ENCODE measurements around the gene FBXW8. TPM values are rescaled to one million over a fixed set of nuclear protein-coding genes. Genes with fewer than 3 reads are reported as not detected.

The FBXW8 gene
- total and polyA plus RNA-seq, 2 donors (not counting 1 experiment from before 2014, with no cell fraction given), result 11.7 to 20.9 TPM

DNA sequence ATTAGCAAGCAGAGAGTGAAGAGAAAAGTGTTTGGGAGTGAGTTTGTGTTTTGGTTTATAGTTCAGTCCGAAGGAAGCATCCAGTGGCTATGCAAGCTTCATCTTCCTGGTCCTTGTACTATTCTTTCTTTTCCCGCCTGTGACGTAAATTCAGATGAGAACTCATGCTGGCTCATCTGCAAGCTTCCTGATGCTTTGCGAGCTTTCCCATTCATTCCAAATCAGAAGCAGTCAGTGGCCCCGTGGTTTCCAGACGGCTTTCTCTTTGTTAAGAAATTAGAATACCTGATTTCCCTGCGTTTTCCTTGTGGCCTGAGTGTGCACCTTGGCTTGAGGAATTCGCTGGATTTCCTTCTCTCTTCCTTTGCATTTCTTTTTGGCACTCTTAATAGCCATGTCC lies 99.0 kb downstream of the FBXW8 start:
- Histone ChIP-seq H3K9ac (ENCODE audit: insufficient read depth, low read length) (no peak overlapping the region), H2AFZ (ENCODE audit: low read length) (no peak overlapping the region), H3K9me3 (ENCODE audit: control insufficient read depth, insufficient read depth, low read depth, low read length) (no peaks in the 10 kb centered on the region), H3K27me3 (ENCODE audit: control insufficient read depth, insufficient read depth, low read length) (no peaks in the 10 kb centered on the region), H3K4me3 (replicated peaks in 1 of 4; ENCODE audit: control extremely low read depth in 1 of 4, insufficient read depth in 1 of 4, low read depth in 3 of 4, low read length in 4 of 4) (no peak overlapping the region), H3K79me2 (ENCODE audit: control insufficient read depth, insufficient read depth, low read length) (no peaks in the 10 kb centered on the region), H3K27ac (ENCODE audit: insufficient read depth, low read length) (no peak overlapping the region), H4K20me1 (ENCODE audit: control insufficient read depth, extremely low read depth, insufficient read depth, low read length) (no peaks in the 10 kb centered on the region), H3K4me2 (ENCODE audit: extremely low read depth, insufficient read depth, low read length) (no peak overlapping the region), H3K36me3 (ENCODE audit: control insufficient read depth, insufficient read depth, low read length) (peaks cover 15% of the 10 kb centered on the region), H3K4me1 (ENCODE audit: control insufficient read depth, extremely low read depth, insufficient read depth, low read length) (peaks cover 2% of the 10 kb centered on the region)
- no peak for TF ChIP-seq EZH2 (IDR thresholded peaks at IDR 0.05; ENCODE audit: low read length, missing control alignments)
- no peak for TF ChIP-seq CTCF (conservative IDR thresholded peaks at IDR 0.05 in 1 of 2, IDR thresholded peaks at IDR 0.05 in 1 of 2; ENCODE audit: low read depth in 1 of 2, low read length in 2 of 2)
- DNase-seq (ENCODE audit: low read depth in 2 of 2), result no peak

DNA sequence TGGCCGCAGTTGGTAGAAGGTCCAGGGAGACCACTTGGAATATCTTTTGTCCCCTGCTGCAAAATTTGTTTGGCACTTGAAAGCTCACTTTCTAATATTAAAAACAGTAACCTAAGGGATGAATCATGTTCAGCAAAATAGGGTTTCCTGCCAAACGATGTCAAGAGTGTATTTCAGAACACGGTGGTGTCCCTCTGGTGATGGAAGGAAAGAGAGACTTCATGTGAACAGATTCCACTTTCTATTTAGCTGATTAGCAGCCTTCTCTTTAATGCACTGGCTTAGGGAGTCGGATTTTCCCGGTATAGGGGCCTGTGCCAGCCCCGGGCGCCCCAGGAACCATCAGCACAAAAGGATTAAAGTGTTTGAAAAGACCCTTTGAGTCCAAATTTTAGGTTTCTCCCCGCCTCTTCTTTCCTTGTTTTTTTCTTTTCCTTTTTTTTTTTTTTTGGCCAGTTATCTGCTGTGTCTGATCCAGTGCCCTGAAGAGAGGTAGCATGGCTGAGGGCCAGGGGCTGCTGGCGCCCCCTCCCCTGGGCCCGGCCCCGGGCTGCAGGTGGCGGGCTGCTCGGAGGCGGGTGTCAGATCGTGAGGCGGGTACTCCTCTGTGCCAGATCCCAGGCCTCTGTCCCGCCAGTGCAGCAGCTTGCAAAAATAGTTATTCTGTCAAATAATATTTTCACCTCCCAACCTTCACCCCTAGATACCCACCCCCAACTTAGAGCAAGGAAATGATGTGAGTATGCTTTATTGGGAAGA lies 100.1 kb downstream of the FBXW8 start:
- H3K4me2 ChIP-seq (ENCODE audit: extremely low read depth, insufficient read depth, low read length), result no peak overlapping the region
- no peak overlapping the region for H3K27ac ChIP-seq (ENCODE audit: insufficient read depth, low read length)
- H2AFZ ChIP-seq (ENCODE audit: low read length), result no peak overlapping the region
- H3K9me3 ChIP-seq (ENCODE audit: control insufficient read depth, insufficient read depth, low read depth, low read length), result no peaks in the 10 kb centered on the region
- no peak overlapping the region for H3K9ac ChIP-seq (ENCODE audit: insufficient read depth, low read length)
- H3K79me2 ChIP-seq (ENCODE audit: control insufficient read depth, insufficient read depth, low read length), result no peaks in the 10 kb centered on the region
- TF ChIP-seq CTCF (conservative IDR thresholded peaks at IDR 0.05 in 1 of 2, IDR thresholded peaks at IDR 0.05 in 1 of 2; ENCODE audit: low read depth in 1 of 2, low read length in 2 of 2), result no peak
- no peak for TF ChIP-seq EZH2 (IDR thresholded peaks at IDR 0.05; ENCODE audit: low read length, missing control alignments)
- H3K4me1 ChIP-seq (ENCODE audit: control insufficient read depth, extremely low read depth, insufficient read depth, low read length), result peaks cover 2% of the 10 kb centered on the region
- DNase-seq (ENCODE audit: low read depth in 2 of 2), result peak in 1 of 2 donors; percentile 27
- no peaks in the 10 kb centered on the region for H4K20me1 ChIP-seq (ENCODE audit: control insufficient read depth, extremely low read depth, insufficient read depth, low read length)
- no peak overlapping the region for H3K4me3 ChIP-seq (replicated peaks in 1 of 4; ENCODE audit: control extremely low read depth in 1 of 4, insufficient read depth in 1 of 4, low read depth in 3 of 4, low read length in 4 of 4)
- H3K36me3 ChIP-seq (ENCODE audit: control insufficient read depth, insufficient read depth, low read length), result peaks cover 13% of the 10 kb centered on the region
- H3K27me3 ChIP-seq (ENCODE audit: control insufficient read depth, insufficient read depth, low read length), result no peaks in the 10 kb centered on the region

DNA sequence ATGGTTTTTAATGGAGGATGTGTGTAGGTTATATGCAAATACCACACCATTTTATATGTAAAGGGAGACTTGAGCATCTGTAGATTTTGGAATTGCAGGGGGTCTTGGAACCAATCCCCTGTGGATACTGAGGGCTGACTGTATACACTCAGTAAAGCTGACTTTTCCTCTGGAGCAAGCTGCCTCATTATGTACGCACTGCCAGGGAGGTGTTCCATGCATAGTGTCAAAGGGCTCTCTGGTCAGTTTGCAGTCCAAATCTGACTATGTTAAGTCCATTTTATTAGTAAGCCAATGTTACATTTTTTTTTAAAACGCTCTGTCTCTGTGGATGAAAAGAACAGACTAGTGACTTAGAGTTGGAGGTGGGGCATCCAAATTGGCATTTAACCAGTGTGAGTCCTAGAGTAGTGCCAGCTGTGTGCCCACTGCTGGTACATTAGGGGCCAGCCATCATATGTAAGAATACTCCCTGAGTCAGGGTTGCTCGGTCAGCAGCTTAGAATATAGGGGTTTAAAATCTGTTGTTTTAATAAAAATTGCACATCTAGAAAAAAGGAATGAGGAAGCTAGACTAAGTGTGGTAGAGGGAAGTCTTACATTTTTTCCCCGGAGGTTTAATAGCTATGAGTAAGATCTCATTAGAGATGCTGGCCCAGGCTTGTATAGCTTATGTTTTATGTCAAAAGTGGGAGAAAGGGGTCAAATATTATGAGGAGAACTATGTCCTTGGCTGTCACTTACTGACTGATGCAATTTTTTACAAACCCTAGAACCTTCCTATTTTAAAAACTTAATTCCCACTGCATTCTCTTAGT lies 101.4 kb downstream of the FBXW8 start:
- Histone ChIP-seq H3K36me3 (ENCODE audit: control insufficient read depth, insufficient read depth, low read length) (peaks cover 9% of the 10 kb centered on the region), H4K20me1 (ENCODE audit: control insufficient read depth, extremely low read depth, insufficient read depth, low read length) (no peaks in the 10 kb centered on the region), H3K9me3 (ENCODE audit: control insufficient read depth, insufficient read depth, low read depth, low read length) (no peaks in the 10 kb centered on the region), H3K9ac (ENCODE audit: insufficient read depth, low read length) (no peak overlapping the region), H3K4me3 (replicated peaks in 1 of 4; ENCODE audit: control extremely low read depth in 1 of 4, insufficient read depth in 1 of 4, low read depth in 3 of 4, low read length in 4 of 4) (no peak overlapping the region), H3K79me2 (ENCODE audit: control insufficient read depth, insufficient read depth, low read length) (no peaks in the 10 kb centered on the region), H3K27ac (ENCODE audit: insufficient read depth, low read length) (no peak overlapping the region), H2AFZ (ENCODE audit: low read length) (no peak overlapping the region), H3K27me3 (ENCODE audit: control insufficient read depth, insufficient read depth, low read length) (no peaks in the 10 kb centered on the region), H3K4me2 (ENCODE audit: extremely low read depth, insufficient read depth, low read length) (no peak overlapping the region), H3K4me1 (ENCODE audit: control insufficient read depth, extremely low read depth, insufficient read depth, low read length) (peaks cover 2% of the 10 kb centered on the region)
- peak; percentile 40 to 50 for DNase-seq (ENCODE audit: low read depth in 2 of 2)
- TF ChIP-seq CTCF (conservative IDR thresholded peaks at IDR 0.05 in 1 of 2, IDR thresholded peaks at IDR 0.05 in 1 of 2; ENCODE audit: low read depth in 1 of 2, low read length in 2 of 2) (no peak), EZH2 (IDR thresholded peaks at IDR 0.05; ENCODE audit: low read length, missing control alignments) (no peak)
